ENCODE results near the gene MYBPC1. TPM values are rescaled to one million over a fixed set of nuclear protein-coding genes. Genes with fewer than 3 reads are reported as not detected.
"Not testable (repeated sequence)": the region's sequence is repeated elsewhere in the genome, so short reads cannot be mapped to it uniquely, and the experiment has no call there.

The MYBPC1 gene
- total RNA-seq, 1 experiment from 2014 or later, result not detected

GRCh38 chr12:101654442-101654841, 59.7 kb downstream of the MYBPC1 start:
- no peaks in the 10 kb centered on the region for H3K9me3 ChIP-seq (replicated peaks)
- no peaks in the 10 kb centered on the region for H3K36me3 ChIP-seq
- no peak overlapping the region for H3K4me3 ChIP-seq
- H3K27me3 ChIP-seq (replicated peaks), result no peaks in the 10 kb centered on the region
- H3K4me1 ChIP-seq (replicated peaks), result no peaks in the 10 kb centered on the region
- DNase-seq (ENCODE audit: low read depth in 1 of 2, low spot score in 2 of 2), result no peak
- no peak overlapping the region for H3K27ac ChIP-seq

DNA sequence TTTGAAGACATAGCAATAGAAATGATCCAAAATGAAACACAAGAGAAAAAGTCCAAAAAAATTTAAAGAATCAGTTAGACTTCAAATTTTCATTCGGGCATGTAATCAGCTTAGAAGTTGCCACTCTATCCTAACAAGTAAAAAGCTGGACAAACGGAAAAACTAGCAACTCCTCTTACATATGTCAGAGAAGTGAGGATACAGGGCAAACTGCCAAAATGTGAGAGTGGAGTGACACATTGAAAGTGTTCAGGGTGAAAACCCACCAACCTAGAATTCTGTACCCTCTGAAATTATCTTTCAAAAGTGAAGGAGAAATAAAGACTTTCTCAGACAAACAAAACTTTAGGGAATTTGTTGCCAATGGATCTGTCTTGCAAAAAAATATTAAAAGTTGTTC, 60.6 kb downstream of the MYBPC1 start:
- Histone ChIP-seq H3K4me1 (replicated peaks) (no peaks in the 10 kb centered on the region), H3K27ac (no peak overlapping the region), H3K27me3 (replicated peaks) (0 out of 2 replicates have a peak, but pooled peaks cover 4% of the 10 kb centered on the region), H3K9me3 (replicated peaks) (no peaks in the 10 kb centered on the region), H3K36me3 (no peaks in the 10 kb centered on the region), H3K4me3 (no peak overlapping the region)
- DNase-seq (ENCODE audit: low read depth in 1 of 2, low spot score in 2 of 2), result no peak

- not testable (repeated sequence) for H3K27ac ChIP-seq; H3K9me3 ChIP-seq (replicated peaks); H3K36me3 ChIP-seq; H3K4me1 ChIP-seq (replicated peaks); DNase-seq (ENCODE audit: low read depth in 1 of 2, low spot score in 2 of 2); H3K27me3 ChIP-seq (replicated peaks); H3K4me3 ChIP-seq
Measured at GRCh38 chr12:101660662-101661061, 65.9 kb downstream of the MYBPC1 start.

- Histone ChIP-seq H3K9me3 (replicated peaks) (no peaks in the 10 kb centered on the region), H3K27me3 (replicated peaks) (0 out of 2 replicates have a peak, but pooled peaks cover 4% of the 10 kb centered on the region), H3K36me3 (no peaks in the 10 kb centered on the region), H3K4me1 (replicated peaks) (no peaks in the 10 kb centered on the region), H3K27ac (no peak overlapping the region), H3K4me3 (no peak overlapping the region)
- no peak for DNase-seq (ENCODE audit: low read depth in 1 of 2, low spot score in 2 of 2)
Measured at GRCh38 chr12:101663298-101663697, 68.5 kb downstream of the MYBPC1 start.

- Histone ChIP-seq H3K9me3 (replicated peaks) (no peaks in the 10 kb centered on the region), H3K27ac (no peak overlapping the region), H3K4me3 (no peak overlapping the region), H3K36me3 (no peaks in the 10 kb centered on the region), H3K4me1 (replicated peaks) (no peaks in the 10 kb centered on the region), H3K27me3 (replicated peaks) (no peaks in the 10 kb centered on the region)
- DNase-seq (ENCODE audit: low read depth in 1 of 2, low spot score in 2 of 2), result no peak
Measured at GRCh38 chr12:101664992-101665391, 70.2 kb downstream of the MYBPC1 start.

- H3K9me3 ChIP-seq (replicated peaks), result no peaks in the 10 kb centered on the region
Measured at GRCh38 chr12:101666052-101666728, 71.4 kb downstream of the MYBPC1 start.

GRCh38 chr12:101667591-101667990, 72.8 kb downstream of the MYBPC1 start:
- Histone ChIP-seq H3K27me3 (replicated peaks) (no peaks in the 10 kb centered on the region; the same call in 1 of the 2 replicates), H3K4me1 (replicated peaks) (no peaks in the 10 kb centered on the region), H3K4me3 (no peak overlapping the region), H3K36me3 (no peaks in the 10 kb centered on the region), H3K9me3 (replicated peaks) (no peaks in the 10 kb centered on the region), H3K27ac (no peak overlapping the region)
- DNase-seq (ENCODE audit: low read depth in 1 of 2, low spot score in 2 of 2), result no peak

More at GRCh38 chr12:101666052-101666728, 71.4 kb downstream of the MYBPC1 start:
- H3K4me3 ChIP-seq, result no peak overlapping the region
- no peak for DNase-seq (ENCODE audit: low read depth in 1 of 2, low spot score in 2 of 2)
- no peaks in the 10 kb centered on the region; the same call in 1 of the 2 replicates for H3K27me3 ChIP-seq (replicated peaks)
- no peaks in the 10 kb centered on the region for H3K36me3 ChIP-seq
- H3K4me1 ChIP-seq (replicated peaks), result no peaks in the 10 kb centered on the region
- H3K27ac ChIP-seq, result no peak overlapping the region

DNA sequence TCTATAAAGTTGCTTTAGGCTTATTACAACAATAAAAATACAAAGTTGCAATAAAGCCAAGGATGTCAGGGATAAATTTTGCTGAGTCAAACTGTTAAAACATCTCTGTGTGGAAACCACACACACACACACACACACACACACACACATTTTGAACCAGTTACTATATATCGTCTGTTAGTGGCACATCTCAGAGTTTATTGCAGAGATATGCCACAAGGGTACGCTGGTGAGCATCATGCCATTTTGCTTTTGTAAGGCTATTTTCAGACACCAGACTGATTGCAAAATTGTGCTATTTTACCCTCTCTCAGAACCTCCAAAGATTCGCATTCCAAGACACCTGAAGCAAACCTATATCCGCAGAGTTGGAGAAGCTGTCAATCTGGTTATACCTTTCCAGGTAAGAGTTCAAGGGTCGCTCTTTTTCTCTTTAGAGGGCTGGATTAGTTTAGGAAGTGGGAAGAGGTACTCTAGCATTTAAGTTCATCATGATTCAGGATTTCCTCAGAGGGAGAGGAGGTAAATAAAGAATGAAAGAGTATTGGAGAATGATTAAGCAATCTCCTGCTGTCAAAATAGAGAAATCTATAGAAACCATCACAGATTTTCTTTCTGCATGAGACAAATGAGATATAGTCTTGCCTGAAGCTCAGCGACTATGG, 75.4 kb downstream of the MYBPC1 start:
- Histone ChIP-seq H3K4me1 (replicated peaks) (no peaks in the 10 kb centered on the region), H3K9me3 (replicated peaks) (no peaks in the 10 kb centered on the region), H3K27ac (no peak overlapping the region), H3K36me3 (no peaks in the 10 kb centered on the region), H3K27me3 (replicated peaks) (peaks cover 3% of the 10 kb centered on the region; the same call in 1 of the 2 replicates), H3K4me3 (no peak overlapping the region)
- no peak for DNase-seq (ENCODE audit: low read depth in 1 of 2, low spot score in 2 of 2)

- H3K4me3 ChIP-seq, result no peak overlapping the region
- peaks cover 3% of the 10 kb centered on the region; the same call in 1 of the 2 replicates for H3K27me3 ChIP-seq (replicated peaks)
- H3K36me3 ChIP-seq, result no peaks in the 10 kb centered on the region
- DNase-seq (ENCODE audit: low read depth in 1 of 2, low spot score in 2 of 2), result no peak
- H3K9me3 ChIP-seq (replicated peaks), result no peaks in the 10 kb centered on the region
- no peaks in the 10 kb centered on the region for H3K4me1 ChIP-seq (replicated peaks)
- no peak overlapping the region for H3K27ac ChIP-seq
Measured at GRCh38 chr12:101671157-101671791, 76.5 kb downstream of the MYBPC1 start.

- no peak for DNase-seq (ENCODE audit: low read depth in 1 of 2, low spot score in 2 of 2)
- H3K36me3 ChIP-seq, result no peaks in the 10 kb centered on the region
Measured at GRCh38 chr12:101671833-101672232, 77.1 kb downstream of the MYBPC1 start.

DNA sequence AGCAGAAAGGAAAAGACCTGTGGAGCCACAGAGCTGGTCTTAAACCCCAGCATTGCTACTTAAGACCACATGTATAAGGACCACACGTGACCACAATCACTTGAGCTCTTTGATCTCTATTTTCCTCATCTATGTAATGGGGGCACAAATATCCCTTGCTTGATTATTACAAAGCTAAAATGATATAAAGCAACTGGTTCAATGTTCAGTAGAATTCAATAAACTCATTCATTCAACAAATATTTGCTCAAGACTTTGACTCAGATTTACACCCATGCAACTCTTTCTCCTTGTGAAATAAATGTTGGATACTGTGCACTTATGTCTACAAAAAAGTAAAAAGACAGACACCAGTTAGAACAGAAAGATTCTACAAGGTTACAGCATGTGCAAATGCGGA, 80.8 kb downstream of the MYBPC1 start:
- no peak for DNase-seq (ENCODE audit: low read depth in 1 of 2, low spot score in 2 of 2)
- Histone ChIP-seq H3K27ac (no peak overlapping the region), H3K4me3 (no peak overlapping the region), H3K27me3 (replicated peaks) (peaks cover 3% of the 10 kb centered on the region; the same call in 1 of the 2 replicates), H3K36me3 (no peaks in the 10 kb centered on the region), H3K4me1 (replicated peaks) (no peaks in the 10 kb centered on the region), H3K9me3 (replicated peaks) (no peaks in the 10 kb centered on the region)

More at GRCh38 chr12:101671833-101672232, 77.1 kb downstream of the MYBPC1 start:
- H3K4me3 ChIP-seq, result no peak overlapping the region
- H3K4me1 ChIP-seq (replicated peaks), result no peaks in the 10 kb centered on the region
- no peak overlapping the region for H3K27ac ChIP-seq
- no peaks in the 10 kb centered on the region for H3K9me3 ChIP-seq (replicated peaks)
- peaks cover 3% of the 10 kb centered on the region; the same call in 1 of the 2 replicates for H3K27me3 ChIP-seq (replicated peaks)

DNA sequence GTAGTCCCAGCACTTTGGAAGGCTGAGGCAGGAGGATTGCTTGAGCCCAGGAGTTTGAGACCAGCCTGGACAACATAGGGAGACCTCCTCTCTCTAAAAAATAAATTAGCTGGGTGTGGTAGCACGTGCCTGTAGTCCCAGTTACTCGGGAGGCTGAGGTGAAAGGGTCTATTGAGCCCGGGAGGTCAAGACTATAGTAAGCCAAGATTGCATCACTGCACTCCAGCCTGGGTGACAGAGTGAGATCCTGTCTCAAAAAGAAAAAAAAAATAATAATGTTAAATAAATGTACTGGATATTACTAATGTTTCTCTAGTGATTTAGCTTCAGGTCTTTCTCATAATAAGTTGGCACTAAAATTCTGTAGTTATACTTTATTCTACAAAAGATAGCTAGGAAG, 81.7 kb downstream of the MYBPC1 start:
- not testable (repeated sequence) for H3K27me3 ChIP-seq (replicated peaks); H3K4me3 ChIP-seq; DNase-seq (ENCODE audit: low read depth in 1 of 2, low spot score in 2 of 2); H3K27ac ChIP-seq; H3K36me3 ChIP-seq; H3K9me3 ChIP-seq (replicated peaks); H3K4me1 ChIP-seq (replicated peaks)

DNA sequence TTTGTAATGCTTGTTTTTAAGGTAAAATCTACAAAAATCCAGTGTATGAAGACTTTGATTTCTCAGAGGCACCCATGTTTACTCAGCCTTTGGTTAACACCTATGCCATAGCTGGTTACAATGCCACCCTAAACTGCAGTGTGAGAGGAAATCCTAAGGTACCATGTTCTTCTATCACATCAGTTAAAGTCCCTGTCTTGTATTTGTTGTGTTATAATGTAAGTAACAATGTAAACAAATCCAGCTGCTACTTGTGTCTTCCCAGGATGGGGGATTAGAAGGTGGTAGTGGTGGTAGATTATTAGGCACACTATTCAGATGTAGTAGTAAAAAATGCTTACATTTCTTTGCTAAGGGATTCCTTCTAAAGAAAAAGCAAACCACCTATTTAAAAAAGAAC, 83.3 kb downstream of the MYBPC1 start:
- no peaks in the 10 kb centered on the region for H3K9me3 ChIP-seq (replicated peaks)
- H3K4me3 ChIP-seq, result no peak overlapping the region
- DNase-seq (ENCODE audit: low read depth in 1 of 2, low spot score in 2 of 2), result no peak
- H3K27me3 ChIP-seq (replicated peaks), result peaks cover 3% of the 10 kb centered on the region; the same call in 1 of the 2 replicates
- no peaks in the 10 kb centered on the region for H3K36me3 ChIP-seq
- no peak overlapping the region for H3K27ac ChIP-seq
- no peaks in the 10 kb centered on the region for H3K4me1 ChIP-seq (replicated peaks)

GRCh38 chr12:101680240-101680639, 85.5 kb downstream of the MYBPC1 start:
- H3K4me3 ChIP-seq, result no peak overlapping the region
- H3K27me3 ChIP-seq (replicated peaks), result no peaks in the 10 kb centered on the region; the same call in 1 of the 2 replicates
- H3K27ac ChIP-seq, result no peak overlapping the region
- no peaks in the 10 kb centered on the region for H3K4me1 ChIP-seq (replicated peaks)
- H3K36me3 ChIP-seq, result no peaks in the 10 kb centered on the region
- no peaks in the 10 kb centered on the region for H3K9me3 ChIP-seq (replicated peaks)
- no peak for DNase-seq (ENCODE audit: low read depth in 1 of 2, low spot score in 2 of 2)
